GM21360 (cell line): ENCODE results near the gene P2RX1.

Experiments used
- ATAC-seq: cut with Tn5 transposase; IDR thresholded peaks from one replicate; pipeline ENCODE4 v1.9.1; 2021; ENCODE audit warnings: mild to moderate bottlenecking, moderate library complexity; ENCODE audit not compliant: unreplicated experiment

The P2RX1 gene

GRCh38 chr17:3925684-3926485 lies 9.6 kb upstream of the P2RX1 start:
- ATAC-seq: no peak

GRCh38 chr17:3924512-3925350 lies 8.5 kb upstream of the P2RX1 start:
- ATAC-seq: no peak

GRCh38 chr17:3923466-3924190 lies 7.4 kb upstream of the P2RX1 start:
- ATAC-seq: no peak

GRCh38 chr17:3922765-3923164 lies 6.5 kb upstream of the P2RX1 start:
- no peak for ATAC-seq

- ATAC-seq: no peak
These were observed 5.4 kb upstream of the P2RX1 start for GRCh38 chr17:3921502-3922319.

GRCh38 chr17:3921006-3921405 lies 4.7 kb upstream of the P2RX1 start:
- ATAC-seq: no peak

GRCh38 chr17:3919123-3919624 lies 2.9 kb upstream of the P2RX1 start:
- no peak for ATAC-seq

- ATAC-seq: no peak
These were observed 2.3 kb upstream of the P2RX1 start for GRCh38 chr17:3918372-3919122.

- ATAC-seq: no peak
These were observed 1.2 kb upstream of the P2RX1 start for GRCh38 chr17:3917391-3917931.

GRCh38 chr17:3916825-3917224 lies 560 bp upstream of the P2RX1 start:
- ATAC-seq: no peak

- no peak for ATAC-seq
These were observed 677 bp downstream of the P2RX1 start for GRCh38 chr17:3915581-3915994.

GRCh38 chr17:3914312-3914670 lies 2.0 kb downstream of the P2RX1 start:
- ATAC-seq: peak; percentile 33

GRCh38 chr17:3913531-3914311 lies 2.5 kb downstream of the P2RX1 start:
- ATAC-seq: no peak

GRCh38 chr17:3912827-3913226 lies 3.4 kb downstream of the P2RX1 start:
- ATAC-seq: no peak

GRCh38 chr17:3911271-3912053 lies 4.8 kb downstream of the P2RX1 start:
- peak; percentile 71 for ATAC-seq

GRCh38 chr17:3910420-3911270 lies 5.6 kb downstream of the P2RX1 start:
- ATAC-seq: no peak

- ATAC-seq: no peak
These were observed 7.0 kb downstream of the P2RX1 start for GRCh38 chr17:3909257-3909656.
